Kasumi-1 (cell line): Measurements from ENCODE around the gene GPR55.
A peak's percentile ranks its signal among the peaks of the same experiment; 100 is the strongest.
"Not testable (repeated sequence)": the region's sequence is repeated elsewhere in the genome, so short reads cannot be mapped to it uniquely, and the experiment has no call there.

Source experiments
- DNase-seq, 2 experiments: peaks; one replicate each; lab custom pipeline; 2025; lab: John Stamatoyannopoulos, UW

GPR55 gene, protein sequence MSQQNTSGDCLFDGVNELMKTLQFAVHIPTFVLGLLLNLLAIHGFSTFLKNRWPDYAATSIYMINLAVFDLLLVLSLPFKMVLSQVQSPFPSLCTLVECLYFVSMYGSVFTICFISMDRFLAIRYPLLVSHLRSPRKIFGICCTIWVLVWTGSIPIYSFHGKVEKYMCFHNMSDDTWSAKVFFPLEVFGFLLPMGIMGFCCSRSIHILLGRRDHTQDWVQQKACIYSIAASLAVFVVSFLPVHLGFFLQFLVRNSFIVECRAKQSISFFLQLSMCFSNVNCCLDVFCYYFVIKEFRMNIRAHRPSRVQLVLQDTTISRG

DNA sequence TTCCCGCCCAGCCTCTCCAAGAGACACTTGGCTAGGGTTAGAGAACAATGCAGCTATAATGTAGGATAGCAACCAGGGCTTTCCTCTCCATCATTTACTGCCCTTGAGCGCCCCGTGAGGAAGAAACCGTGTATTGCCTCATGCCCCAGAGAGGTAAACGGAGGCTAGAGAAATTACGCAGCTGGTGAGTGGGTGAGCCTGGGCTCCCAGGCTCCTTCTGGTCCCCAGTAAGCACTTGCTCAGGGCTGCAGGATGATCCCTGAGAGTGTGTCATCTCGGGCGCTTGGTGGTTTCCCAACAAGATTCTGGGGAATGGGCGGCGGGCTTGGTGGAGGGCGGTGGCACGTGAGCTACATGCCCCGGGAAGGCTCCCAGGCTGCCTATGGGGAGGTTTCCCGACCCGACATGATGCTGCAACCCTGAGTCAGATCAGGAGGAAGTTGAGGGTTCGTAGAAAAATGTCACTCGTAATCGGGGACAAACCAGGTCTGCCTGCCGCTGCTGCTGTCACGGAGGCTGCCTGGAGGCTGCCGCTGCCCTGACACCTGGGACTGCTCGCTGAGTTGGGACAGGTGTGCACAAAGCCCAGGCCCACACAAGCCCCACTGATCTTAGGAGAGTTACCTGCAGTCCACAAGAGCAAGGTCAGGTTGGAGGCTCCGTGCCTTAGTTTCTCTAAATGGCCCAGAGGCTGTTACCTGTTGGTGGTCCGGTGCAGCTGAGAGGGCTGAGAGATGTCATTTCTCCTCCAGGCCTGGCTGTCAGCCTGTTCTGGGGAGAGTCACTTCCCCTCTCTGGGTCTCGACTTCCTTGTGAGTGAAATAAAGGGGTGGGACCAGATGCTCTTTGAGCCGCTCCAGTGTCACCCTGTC, at the start of gene GPR55:
Gene GPR55 (minus strand): TSS at position 773 of the 872 bp plus-strand sequence. CDS start 14,280 bp downstream, outside the sequence.
- DNase-seq = peak; percentile 33 to 45

DNA sequence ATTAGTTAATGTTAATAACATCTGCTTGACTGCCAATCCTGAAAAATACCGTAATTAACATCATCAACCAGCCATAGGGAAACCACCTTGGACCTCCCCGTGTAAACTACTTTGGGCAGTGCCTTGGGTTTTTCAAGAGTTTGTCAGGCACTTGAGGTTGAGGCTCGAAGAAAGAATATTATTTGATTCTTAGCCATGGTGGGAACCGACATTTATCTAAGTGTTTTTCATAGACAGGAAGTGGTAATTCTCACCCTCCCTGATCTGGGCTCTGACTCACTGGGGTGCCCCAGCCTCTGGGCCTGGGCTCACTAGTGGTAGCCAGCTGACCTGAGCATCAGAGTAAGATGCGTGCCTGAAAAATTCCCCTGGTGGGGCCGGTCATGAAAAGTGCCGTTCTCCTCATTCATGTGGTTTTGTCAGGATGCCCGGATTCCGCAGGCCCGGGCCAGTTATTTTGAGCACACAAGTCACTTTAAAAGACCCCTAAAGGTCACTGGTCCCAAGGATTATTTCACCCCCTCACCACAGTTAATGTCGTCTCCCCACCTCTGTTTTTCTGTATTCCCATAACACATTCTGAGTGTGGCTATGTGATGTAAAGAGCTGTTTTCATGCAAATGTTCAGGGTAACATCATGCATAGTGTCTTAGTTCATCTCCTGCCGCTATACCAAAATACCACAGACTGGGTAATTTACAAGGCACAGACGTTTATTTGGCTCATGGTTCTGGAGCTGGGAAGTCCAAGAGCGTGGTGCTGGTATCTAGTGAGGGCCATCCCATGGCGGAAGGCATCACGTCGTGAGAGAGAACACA, 49.3 kb upstream of the GPR55 start:
- DNase-seq = no peak

DNA sequence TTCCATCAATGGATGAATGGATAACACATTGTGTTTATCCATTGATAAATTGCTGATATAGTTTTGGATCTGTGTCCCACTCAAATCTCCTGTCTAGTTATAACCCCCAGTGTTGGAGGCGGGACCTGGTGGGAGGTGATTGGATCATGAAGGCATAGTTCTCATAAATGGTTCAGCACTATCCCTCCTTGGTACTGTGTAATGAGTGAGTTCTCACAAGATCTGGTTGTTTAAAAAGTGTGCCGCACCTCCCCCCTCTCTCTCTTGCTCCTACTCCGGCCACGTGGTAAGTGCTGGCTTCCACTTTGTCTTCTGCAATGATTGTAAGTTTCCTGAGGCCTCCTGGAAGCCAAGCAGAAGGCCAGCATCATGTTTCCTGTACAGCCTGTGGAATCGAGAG, 47.0 kb upstream of the GPR55 start:
- no peak for DNase-seq

DNA sequence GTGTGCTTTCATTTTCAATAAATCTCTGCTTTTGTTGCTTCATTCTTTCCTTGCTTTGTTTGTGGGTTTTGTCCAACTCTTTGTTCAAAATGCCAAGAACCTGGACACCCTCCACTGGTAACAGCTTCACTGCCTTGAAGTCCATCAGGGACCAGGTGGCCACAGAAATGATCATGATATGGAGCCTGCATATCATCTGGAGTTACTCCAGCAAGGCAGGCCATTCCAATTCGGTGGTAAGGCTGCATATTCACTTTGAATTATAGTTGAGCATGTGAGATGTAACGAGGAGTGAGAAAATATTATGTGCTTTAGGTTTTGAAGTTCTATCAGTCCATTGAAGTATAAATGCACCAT, 44.6 kb upstream of the GPR55 start:
- no peak for DNase-seq

DNA sequence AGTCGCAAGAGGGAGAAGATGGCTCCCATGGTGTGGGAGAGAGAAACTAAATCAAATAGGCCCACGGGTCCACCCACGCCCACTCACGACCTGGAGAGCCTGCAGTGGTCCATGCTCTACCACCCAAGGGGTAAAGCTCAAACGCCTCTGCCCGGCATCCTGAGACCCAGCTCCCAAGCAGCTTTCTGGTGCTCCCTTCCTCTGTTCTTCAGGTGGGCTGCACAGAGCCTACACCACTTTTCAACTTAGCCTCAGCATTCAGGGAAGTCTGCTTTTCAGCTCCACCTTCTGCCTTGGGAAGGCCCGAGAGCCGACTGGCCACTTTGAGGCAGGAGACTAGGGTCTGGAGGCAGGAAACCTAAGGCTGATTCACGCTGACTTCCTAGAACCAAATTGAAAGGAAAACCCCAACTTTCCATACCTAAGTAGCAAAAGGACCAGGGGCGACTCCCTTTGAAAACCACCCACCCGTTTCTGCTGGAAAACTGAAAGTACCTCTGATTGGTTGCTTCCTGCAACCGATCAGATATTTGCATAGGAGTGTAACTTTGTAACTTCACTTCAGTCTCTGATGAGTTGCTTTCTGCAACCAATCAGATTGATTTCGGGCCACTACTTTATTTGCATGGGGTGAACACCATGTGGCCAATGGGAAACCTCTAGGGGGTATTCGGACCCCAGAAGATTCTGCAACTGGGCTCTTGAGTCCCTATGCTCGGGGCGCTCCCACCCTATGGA, 44.0 kb upstream of the GPR55 start:
- DNase-seq = no peak

DNA sequence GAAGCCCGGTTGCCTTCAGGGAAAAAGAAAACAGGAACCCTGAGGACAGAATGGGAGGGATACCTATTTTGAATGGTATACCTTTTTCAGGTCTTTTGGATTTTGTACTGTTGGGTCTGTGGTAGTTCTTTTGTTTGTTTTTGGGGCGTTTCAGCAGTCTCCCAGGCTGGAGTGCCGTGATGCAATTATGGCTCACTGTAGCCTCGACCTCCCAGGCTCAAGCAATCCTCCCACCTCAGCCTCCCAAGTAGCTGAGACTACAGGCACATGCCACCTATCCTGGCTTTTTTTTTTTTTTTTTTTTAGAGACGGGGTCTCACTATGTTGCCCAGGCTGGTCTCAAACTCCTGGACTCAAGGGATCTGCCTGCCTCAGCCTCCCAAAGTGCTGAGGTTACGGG, 43.3 kb upstream of the GPR55 start:
- DNase-seq = not testable (repeated sequence)

DNA sequence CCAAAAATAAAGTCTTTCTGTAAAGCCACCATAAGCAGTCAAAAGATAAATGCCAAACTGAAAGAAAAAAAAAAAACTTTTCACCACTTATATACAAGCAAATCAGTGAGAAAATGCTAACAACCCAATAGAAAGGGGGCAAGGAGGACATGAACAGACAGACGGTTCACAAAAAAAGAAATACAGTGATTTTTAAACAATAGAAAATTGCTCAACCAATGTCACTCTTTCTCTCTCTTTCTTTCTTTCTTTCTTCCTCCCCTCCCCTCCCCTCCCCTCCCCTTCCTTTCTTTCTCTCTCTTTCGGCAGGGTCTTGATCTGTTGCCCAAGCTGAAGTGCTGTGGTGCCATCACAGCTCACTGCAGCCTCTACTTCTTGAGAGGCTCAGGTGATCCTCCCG, 42.1 kb upstream of the GPR55 start:
- DNase-seq = no peak

DNA sequence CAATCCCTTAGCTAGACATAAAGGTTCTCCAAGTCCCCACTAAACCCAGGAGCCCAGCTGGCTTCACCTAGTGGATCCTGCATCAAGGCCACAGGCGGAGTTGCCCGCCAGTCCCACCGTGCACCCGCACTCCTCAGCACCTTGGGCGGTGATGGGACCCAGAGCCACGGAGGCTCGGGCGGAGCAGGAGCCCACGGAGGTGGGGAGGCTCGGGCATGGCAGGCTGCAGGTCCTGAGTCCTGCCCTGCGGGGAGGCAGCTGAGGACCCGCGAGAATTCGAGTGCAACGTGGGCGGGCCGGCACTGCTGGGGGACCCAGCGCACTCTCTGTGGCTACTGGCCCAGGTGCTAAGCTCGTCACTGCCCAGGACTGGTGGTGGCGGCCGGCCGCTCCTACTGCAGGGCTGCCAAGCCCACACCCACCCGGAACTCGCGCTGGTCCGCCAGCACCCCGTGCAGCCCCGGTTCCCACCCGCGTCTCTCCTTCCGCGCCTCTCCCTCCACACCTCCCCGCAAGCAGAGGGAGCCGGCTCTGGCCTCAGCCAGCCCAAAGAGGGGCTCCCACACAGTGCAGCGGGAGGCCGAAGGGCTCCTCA, 39.2 kb upstream of the GPR55 start:
- DNase-seq = no peak

DNA sequence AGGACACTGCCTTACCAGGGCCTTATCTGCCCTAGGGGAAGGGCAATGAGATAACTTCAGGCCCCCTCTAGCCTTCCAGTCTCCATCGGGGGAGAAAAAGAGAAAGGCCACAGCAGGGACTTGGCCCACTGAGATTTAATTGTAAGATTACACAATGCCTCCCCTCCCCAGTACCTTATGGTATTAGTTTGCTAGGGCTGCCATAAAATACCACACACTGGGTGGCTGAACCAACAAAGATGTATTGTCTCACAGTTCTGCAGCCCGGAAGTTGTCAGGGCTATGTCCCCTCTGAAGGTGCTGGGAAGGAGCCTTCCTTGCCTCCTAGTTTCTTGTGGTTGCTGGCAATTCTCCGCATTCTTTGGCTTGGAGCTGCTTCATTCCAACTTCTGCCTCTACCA, 36.0 kb upstream of the GPR55 start:
- DNase-seq = no peak

DNA sequence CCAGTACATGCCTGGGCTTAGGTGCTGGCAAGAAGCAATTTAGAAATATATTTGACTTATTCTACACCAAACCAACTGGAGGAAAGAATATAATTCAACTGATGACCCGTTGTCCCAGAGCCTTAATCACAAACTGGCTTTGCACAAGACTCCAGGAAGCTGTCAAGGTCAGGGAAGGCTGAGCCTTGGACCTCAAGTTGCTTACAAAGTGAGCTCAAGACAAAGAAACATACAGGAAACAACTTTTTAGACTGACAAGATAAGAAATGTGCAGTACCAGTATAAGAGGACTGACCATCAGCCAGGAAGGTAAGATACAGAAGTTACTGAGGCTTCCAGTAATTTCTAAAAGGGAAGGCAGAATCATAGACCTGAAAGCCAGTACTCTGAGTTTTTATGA, 35.0 kb upstream of the GPR55 start:
- DNase-seq = no peak

DNA sequence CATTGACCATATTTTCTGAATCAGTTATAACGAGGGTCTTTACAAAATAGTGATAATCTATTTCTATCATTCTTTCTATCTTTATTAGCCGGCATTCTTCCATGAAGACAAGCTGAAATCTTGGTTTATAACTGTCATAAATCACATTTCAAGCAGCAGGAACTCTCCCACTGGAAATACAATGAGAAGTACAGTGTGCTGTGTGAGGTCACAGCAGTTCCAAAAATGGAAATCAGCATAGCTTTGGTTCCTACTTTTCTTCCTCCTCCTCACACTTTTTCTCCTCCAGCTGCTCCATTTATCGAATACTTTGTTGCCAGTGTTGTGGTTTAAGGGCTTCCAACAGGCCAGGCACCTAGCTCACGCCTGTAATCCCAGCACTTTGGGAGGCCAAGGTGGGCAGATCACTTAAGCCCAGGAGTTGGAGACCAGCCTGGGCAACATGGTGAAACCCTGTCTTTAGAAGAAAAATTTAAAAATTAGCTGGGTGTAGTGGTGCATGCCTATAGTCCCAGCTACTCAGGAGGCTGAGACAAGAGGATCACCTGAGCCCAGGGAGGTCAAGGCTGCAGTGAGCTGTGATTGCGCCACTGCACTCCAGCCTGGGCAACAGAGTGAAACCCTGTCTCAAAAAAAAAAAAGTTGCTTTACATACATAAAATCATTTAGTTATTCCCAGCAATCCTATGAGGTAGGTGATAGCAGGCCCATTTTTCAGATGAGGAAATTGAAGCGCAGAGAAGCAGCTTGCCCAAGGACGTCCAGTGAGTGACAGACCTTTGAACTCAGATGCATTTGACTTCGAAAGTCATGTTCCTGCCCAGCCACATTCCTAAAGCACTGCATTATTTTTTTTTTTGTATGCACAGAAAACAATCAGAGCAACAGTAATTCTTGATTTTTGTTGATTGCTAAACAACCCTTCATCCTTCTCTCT, 34.0 kb upstream of the GPR55 start:
- DNase-seq = no peak

DNA sequence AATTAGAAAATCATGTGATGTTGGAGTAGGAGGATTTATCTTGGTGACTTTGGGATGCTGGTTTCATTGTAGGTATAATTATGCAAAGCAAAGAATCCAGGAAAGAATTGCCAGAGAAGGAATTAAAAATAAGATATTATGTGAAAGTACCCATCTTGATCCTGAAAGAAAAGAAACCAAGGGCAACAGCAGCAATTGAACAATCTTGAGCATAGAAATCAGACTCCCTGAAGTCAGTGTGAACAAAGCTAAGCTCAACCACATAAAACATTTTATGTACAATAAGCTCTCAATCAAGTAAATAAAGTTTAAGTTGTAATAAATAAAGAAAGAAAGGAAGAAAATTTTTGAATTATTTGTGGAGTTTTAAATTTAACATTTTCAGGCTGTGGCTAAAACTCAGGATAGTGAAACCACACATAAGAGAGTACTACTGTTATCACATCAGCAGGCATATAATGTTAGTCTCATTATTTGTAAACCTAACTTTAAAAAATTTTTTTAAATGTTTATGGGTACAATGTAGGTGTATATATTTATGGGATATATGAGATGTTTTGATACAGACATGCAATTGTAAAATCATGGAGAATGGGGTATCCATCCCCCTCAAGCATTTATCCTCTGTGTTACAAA, 32.8 kb upstream of the GPR55 start:
- DNase-seq = no peak

DNA sequence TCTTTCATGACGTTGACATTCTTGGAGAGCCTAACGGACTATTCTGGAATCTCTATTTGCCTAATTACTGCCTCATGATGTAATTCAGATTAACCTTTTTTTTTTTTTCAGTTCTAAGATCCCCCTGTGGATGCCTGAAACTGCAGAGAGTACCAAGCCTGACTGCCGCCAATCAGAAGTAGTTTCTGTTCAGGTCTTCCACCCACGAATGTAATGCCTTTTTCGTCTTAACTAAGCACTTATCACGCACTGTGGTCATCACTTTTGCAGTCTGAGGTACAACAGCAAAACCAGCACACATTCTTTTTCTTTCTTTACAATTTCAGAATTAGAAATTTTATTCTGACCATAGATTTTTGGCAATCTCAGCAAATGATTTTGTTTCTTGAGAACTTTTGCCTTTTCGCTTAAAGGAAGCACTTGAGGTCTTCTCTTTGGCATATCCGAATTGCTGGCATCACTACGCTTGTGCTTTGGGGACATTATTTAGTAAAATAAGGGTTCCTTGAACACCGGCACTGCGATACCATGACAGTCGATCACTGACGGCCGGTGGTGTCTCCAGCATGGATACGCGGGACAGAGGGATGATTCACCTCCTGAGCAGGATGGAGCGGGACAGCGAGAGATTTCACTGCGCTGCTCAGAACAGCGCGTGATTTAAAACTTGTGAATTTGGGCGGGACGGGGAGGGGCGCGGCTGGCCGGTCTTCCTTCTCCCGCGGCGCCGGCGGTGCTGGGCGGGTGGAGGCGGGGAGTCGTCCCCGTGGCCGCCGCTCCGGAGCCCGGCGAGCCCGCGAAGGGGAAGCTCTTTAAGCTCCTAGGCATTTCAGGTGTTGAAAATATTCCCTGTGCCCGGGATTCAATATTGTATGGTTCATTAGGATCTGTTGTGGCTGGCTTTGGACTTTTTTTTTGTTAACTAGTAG, 32.0 kb upstream of the GPR55 start:
- no peak for DNase-seq

DNA sequence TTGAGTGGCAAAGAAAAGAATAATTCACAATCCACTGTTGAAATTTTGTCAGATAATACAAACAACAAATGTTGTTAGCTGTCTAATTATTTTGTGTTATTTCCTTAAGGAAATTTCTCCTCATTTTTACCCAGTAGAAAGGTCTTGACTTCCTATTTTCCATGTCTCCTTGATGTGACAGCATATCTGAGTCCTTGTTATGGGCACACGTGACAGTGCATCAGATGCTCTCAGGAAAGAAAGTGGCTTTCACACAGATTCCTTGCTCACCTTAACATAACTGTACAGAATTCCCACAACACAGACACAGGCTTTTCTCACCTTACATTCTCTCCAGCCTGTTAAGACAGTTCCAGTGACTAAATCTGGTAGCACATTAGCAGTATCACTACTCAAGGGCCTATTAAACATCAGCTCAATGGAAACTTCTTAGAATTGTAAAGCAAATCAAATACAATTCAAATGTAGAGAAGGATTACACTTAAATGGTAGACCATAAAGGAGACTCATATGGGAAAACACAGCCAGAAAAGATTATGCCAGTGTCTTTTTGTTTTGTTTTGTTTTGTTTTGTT, 30.2 kb upstream of the GPR55 start:
- no peak for DNase-seq

DNA sequence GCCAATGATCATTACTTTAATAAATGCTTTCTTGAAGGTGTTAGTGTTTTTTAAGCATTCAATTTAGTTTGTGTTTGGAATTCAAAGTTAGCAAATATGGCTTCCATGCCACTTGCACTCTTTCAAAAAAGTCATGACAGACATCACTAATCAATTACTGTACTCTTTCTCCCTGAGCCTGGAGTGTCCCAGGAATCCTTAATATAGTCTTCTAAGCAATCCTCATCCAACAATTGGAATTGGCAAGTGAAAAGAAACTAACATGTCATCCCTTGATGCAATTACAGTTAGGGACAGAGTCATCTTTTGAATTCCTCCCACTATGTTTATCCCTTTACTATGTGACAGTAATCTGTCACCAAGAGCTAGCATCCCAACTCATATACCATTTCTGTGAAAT, 29.7 kb upstream of the GPR55 start:
- no peak for DNase-seq

DNA sequence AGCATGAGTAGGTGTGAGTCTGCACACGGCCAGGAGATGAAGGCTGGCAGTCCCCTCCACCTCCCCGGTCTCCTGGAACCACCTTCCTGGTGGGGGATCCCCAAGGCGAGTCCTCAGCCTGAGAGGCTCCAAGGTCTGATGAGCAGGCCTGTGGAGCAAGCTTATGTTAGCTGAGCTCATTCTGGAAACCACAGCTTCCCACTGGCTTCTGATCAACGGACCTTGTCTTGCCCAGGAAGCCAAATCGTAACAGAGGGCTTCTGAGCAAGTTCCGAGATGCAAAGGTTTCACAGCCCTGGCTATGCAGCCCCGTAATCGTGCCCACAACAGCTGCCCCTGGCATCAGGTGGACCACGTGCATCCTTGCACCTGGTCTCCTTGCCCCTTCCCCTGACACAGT, 28.8 kb upstream of the GPR55 start:
- DNase-seq = peak; percentile 2 to 8

DNA sequence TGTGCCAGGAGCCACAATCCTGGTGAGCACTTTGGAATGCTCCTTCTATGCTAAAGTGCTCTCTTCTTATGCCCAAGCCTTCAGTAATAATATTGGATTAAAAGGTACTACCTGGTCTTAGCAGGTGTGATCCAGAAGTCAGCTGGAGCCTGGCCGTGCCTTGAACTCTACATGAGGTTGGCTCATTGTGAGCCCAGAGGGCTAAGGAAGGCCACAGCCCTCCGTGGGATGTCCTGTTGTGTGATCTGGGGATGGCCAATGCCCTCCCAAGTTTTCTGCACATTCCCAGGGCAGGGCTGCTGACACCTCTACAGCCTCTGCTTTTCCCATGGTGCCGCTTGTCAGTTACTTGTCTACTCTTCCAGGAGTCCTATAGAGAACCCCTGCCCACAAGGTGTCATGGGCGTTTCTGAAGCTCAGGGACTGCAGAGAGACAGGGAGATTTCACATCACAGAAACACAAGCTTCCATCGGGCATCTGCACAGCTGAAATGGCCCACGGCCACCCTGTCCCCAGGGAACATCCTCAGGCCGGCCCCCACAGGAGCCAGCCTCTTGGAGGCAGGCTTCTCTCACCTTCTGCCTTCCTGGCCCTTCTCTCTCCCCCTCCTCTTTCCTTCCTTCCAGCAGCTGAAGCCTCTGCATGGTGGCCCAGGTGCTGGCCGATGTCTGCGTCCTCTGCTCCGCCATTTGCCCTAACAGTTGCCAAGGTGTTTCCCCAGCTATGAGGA, 27.3 kb upstream of the GPR55 start:
- no peak for DNase-seq

DNA sequence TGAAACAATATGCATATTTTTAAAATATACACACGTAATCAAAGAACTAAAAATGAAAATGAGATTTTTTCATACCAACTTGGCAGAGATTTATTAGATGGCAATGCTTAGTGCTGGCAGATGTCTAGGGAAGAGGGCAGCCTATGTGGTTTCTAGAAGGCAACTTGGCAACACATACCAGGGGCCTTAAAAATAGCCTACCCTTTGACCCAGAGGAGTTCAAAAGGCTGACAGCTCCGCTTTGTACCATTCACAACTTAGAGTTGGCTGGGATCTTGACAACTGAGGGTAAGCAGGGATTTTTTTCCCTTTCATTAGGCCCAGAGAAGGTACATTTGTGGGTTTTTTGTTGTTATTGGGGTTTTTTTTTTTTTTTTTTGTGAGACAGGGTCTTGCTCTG, 26.4 kb upstream of the GPR55 start:
- no peak for DNase-seq
